Measurements from ENCODE around the gene PDE6G.
"Not testable (repeated sequence)": the region's sequence is repeated elsewhere in the genome, so short reads cannot be mapped to it uniquely, and the experiment has no call there.

PDE6G gene

GRCh38 chr17:81687770-81688541 lies 31.6 kb upstream of the PDE6G start:
- DNase-seq (ENCODE audit: low read depth), result no peak

DNA sequence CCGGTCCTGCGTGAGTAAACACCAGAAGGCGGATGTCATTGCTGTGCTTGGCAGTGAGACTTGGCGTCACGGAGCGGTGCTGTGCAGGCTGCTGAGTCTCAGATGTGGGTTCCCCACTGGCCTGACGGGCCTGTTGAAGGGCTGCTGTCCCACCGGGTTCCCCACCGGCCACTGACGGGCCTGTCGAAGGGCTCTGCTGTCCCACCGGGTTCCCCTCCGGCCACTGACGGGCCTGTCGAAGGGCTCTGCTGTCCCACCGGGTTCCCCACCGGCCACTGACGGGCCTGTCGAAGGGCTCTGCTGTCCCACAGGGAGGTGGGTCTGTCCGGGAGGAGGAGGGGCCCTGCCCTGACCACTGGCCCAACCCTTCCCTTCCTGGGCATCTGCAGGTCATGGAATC lies 30.3 kb upstream of the PDE6G start:
- no peak for DNase-seq (ENCODE audit: low read depth)

DNA sequence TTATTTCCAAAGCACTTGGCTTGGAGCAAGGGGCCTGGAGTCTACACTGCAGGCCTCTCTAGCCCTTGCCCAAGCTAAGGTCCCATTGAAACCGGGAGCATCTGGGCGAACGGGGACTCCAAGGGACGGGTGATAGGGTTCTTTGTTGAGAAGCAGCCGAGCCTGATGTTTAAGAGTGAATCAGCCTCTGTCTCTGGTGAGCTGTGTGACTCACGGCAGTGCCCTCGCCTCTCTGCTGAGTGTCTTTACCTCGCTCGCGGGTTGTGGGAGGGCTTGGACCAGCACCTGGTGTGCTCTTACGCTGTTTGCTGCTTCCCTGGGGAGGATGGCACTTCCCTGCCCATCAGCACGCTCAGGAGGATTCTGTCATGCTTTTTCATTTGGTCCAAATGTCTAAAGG lies 28.8 kb upstream of the PDE6G start:
- DNase-seq (ENCODE audit: low read depth), result no peak

GRCh38 chr17:81684442-81684911 lies 28.1 kb upstream of the PDE6G start:
- DNase-seq (ENCODE audit: low read depth), result no peak

DNA sequence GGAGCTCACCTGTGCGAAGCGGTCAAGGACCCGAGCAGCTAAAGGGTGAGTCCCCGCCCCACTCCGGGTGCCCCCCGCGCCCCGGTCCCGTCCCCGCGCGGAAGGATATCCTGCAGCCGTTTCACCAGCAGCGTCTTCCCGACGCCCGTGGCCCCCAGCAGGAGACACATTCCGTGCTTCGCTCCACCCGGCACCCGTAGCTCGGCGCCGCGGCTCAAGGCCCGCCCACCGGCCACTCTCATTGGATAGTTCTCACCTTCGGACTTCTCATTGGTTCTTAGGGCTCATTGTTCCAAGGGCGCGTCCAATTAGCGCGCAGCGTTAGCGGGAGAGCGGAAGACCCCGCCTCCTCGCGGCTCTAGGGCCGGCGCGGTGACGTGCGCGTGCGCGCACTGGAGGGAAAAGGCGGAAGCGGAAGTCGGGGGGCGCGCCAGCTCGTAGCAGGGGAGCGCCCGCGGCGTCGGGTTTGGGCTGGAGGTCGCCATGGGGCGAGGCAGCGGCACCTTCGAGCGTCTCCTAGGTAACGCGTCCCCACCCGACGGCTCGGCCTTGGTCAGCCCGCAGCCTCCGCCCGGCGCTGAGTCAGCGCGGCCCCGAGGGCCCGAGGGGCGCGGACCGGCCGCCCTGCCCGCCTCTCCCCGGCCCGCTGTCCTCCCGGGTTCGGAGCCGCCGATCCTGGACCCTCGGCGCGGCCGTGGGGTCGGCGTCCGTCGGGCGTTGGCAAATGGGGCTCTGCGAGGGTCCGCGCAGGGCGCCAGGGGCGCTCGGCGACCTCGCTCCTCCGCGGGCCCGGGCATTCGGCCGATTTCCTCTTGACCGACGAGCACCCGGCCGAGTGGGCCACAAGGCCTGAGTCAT lies 27.5 kb upstream of the PDE6G start, which contains the start of the genes ARL16 and HGS:
ARL16 (minus strand) TSS at position 214 of the 858 bp plus-strand sequence; CDS start at position 170, 44 bp downstream.
HGS (plus strand) TSS at position 428 of the 858 bp plus-strand sequence; CDS start at position 484, 56 bp downstream.
- DNase-seq (ENCODE audit: low read depth), result peak; percentile 94

DNA sequence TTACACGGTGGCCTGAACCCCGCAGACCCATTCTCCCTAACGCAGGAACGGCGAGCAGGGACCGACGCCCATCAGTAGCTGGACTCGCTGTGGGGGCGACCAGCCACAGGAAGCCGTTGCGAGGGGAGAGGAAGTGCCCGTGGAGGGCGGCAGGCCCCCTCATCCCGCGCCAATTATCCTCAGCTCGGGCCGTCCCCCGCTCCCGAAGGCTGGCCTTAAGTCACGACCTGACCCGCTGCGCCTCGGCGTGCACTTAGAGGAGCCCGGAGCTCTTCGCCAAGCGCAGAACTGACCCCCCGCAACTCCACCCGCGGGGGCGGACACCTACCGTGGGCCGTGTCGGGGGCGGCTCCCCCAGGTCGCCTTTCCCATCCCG lies 26.9 kb upstream of the PDE6G start:
- DNase-seq (ENCODE audit: low read depth), result no peak

DNA sequence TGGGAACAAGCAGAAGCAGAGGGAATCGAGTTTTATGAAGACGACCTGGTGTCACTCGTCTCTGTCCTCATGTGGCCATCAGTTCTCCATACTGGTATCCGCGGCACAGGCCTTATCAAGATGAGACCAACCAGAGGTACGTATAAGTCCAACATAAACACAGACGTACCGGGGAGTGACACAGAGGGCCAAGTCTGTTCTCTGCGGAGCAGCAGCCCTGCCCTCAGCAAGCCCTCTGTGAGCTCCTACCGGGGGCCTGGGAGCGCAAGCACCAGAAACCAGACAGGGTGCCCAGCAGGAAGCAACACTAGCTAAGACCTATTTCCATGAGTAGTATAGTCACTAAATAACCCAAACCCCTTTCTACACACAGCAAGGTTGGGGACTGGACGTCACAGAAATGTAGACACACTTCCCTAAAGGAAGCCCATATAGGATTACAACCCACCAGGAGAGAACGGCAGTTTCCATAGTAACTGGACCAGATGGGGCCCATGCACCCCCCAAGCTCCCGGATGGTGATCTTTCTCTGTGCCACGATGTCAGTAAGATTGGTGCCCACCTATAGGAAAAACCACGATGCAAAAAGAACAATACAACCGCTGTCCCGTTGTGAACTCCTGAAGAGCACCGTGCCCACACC lies 26.3 kb upstream of the PDE6G start:
- DNase-seq (ENCODE audit: low read depth), result no peak

GRCh38 chr17:81681672-81682071 lies 25.3 kb upstream of the PDE6G start:
- DNase-seq (ENCODE audit: low read depth), result no peak

DNA sequence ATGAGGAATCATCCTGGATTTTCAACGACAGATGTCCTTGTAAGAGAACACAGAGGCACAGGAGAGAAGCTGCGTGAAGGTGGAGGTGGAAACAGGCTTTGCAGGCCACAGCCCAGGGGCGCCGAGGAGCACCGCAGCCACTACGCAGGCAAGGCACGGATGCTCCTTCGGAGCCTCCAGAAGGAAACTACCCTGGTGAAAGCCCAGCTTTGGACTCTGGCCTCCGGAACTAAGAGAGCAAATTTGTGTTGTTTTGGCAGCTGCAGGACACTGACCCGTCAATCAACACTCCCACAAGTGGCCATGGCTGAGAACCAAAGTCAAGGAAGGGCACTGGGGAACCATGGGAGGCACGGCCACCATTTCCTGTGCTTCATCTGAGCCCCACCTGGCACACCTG lies 23.8 kb upstream of the PDE6G start:
- DNase-seq (ENCODE audit: low read depth), result no peak

- no peak for DNase-seq (ENCODE audit: low read depth)
Observed at GRCh38 chr17:81676906-81677305, 20.6 kb upstream of the PDE6G start.

GRCh38 chr17:81675515-81676221 lies 19.3 kb upstream of the PDE6G start:
- not testable (repeated sequence) for DNase-seq (ENCODE audit: low read depth)

DNA sequence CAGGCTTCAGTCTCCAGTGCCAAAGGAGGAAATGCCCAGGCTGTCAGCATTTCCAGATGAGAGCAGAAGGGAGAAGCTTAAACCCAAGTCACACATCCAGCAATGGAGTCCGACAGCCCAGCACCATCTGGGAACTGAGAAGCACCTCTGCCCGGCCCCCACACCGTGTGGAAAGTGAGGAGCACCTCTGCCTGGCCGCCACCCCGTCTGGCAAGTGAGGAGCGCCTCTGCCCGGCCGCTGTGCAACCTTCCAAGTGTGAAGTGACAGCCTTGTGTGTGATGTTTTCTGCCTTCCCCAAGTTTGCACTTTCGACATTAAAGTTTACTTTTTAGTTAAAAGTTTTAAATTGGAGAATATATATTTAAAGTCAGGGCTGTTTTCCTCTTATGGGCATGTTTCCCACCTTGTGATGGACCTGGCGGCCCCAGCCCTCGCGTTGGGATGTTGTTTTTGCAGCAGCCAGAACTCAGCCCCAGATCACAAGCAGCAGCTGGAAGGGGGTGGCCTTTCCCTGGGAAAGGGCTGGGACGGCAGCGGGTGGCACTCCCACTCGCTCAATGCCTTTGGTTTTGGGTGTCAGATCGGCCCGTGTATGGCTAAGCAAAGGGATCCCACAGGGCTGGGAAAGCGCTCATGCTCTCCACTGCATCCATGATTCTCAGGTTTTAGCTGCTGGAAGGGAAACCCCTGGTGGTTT lies 17.4 kb upstream of the PDE6G start:
- DNase-seq (ENCODE audit: low read depth), result no peak

DNA sequence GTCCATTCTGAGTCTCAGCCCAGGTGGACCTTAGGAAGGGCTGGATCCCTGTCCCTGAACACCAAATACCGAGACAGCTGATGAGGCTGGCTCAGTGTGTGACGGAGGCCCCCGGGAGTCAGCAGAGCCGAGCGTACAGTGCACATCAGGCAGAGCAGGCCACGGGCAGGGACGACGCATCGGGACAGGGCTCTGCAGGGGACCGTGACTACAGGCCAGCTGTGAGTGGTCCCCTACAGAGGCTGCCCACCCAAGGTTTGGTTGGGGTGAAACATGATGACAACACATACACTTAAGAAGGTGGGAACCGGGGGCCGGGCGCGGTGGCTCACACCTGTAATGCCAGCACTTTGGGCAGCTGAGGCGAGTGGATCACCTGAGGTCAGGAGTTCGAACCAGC lies 16.6 kb upstream of the PDE6G start:
- no peak for DNase-seq (ENCODE audit: low read depth)

DNA sequence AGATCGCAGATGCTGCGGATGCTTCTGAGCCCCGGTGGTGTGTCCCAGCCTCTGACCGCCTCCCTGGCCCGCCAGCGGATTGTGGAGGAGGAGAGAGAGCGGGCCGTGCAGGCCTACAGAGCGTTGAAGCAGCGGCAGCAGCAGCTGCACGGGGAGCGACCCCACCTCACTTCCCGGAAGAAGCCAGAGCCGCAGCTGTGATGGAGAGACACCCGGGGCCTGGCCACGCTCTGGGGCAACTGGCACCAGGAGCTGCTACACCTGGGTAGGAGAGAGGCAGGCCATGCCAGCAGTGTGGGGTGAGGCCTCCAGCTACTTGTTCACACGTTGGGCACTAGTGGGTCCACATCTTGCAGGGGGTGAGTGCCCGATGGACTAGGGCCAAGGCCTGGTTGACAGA lies 16.2 kb upstream of the PDE6G start:
- no peak for DNase-seq (ENCODE audit: low read depth)

DNA sequence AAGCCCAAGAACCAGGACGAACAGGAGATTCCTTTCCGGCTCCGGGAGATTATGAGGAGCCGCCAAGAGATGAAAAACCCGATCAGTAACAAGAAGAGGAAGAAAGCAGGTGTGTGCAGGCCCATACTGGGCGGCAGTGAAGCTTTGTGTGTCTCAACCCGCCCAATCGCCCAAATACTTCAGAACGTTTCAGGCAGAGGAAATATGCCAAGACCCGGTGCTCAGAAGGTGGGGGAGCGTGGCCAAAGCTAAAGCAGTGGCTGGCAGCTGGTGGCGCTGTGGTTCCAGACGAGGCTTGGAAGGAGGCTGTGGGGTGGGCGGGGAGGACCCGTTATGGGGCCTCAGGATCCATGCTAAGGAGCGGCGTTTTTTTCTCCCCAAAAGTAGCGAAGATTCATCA lies 11.4 kb upstream of the PDE6G start:
- DNase-seq (ENCODE audit: low read depth), result no peak

DNA sequence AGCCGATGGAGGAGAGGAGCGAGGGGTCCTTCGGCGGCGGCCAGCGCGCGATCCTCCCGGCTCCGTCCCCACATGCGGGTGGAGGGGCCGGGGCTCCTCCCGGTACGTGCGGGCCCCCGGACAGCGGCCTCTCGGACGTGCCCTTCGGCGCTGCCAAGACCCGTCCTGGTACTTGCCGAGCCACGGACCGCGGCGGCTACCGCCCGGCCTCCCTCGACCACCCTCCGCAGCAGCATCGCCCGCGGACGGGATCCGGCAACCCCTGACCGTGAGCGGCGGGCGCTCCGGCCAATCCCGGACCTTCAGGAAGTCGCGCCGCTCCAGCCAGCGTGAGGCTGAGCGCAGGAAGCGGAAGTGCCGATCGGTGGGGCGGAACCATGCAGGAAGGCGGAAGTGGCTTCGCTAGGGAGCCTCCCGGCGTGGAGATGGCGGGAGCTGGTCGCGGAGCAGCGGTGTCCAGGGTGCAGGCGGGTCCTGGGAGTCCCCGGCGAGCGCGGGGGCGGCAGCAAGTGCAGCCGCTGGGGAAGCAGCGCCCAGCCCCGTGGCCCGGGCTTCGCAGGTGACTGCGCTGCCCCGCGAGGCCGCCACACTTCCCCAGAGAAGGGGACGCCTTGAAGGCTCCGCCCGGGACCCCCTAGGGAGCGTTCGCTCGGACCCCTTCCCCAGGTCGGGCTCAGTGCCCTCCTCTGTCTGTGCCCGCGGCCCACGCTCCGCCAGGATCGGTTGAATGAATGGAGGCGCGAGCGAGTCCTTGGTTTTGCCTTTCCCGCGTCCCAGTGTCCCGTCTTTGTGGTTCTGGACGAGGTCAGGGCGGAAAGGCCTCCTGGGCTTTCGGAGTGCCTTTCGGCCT lies 10.2 kb upstream of the PDE6G start, which contains the start of the genes CCDC137 and OXLD1:
CCDC137 (plus strand) TSS at position 396 of the 850 bp plus-strand sequence; CDS start at position 426, 30 bp downstream.
OXLD1 (minus strand) TSS at position 264 of the 850 bp plus-strand sequence; CDS start at position 236, 28 bp downstream.
- DNase-seq (ENCODE audit: low read depth), result peak; percentile 79

GRCh38 chr17:81666092-81666341 lies 9.7 kb upstream of the PDE6G start:
- no peak for DNase-seq (ENCODE audit: low read depth)

DNA sequence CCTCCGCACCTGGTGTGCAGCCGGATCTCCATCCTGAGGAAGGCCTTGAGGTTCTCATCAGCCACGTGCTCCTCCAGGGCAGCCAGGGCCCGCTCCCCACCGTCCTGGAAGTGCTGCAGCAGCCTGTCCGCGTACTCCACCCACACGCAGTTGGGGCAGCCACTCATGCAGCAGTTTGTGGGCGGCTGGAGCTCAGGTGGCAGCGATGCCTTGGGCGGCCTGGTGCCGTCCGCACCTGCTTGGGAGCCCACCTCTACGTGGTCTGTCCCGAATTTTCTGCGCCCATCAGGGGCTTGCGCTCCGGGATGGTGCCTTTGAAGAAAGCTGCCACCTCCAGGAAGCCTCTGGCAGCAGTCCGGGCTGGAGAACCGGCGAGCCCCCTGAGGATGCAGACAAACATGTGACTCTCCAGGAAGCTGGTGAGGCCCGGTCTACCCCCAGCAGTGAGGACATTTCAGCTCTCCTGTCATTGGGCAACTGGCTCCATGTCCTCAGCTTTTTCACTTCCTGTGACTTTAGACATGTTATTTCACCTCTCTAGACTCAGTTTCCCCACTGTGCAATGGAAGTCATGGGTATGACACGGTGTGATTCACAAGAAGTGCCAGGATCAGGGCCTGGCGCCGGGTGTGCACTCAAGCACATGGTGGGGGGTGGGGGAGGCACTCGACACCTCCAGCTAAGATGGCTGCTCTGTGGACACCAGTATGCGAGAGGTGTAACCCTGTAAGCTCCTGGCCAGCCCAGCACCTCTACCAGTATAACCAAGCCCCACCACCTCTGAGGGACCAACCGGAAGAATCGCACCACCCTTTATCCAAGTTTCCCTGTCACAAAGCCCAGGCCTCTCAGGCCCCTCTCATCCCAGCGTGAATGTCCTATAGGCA lies 9.1 kb upstream of the PDE6G start:
- DNase-seq (ENCODE audit: low read depth), result no peak

GRCh38 chr17:81664051-81664470 lies 7.7 kb upstream of the PDE6G start:
- DNase-seq (ENCODE audit: low read depth), result no peak
